ENCODE data around the gene PHF21B.

- no peak for TF ChIP-seq EZH2 (IDR thresholded peaks at IDR 0.05)
- TF ChIP-seq POLR2AphosphoS5 (IDR thresholded peaks at IDR 0.05; ENCODE audit: borderline replicate concordance, low read depth, low read length) = no peak
- TF ChIP-seq FOXP2 (optimal IDR thresholded peaks at IDR 0.05; ENCODE audit: control extremely low read depth, extremely low read length, insufficient read depth) = no peak
These were observed 126.8 kb downstream of the PHF21B start for GRCh38 chr22:44883011-44883421.
